Activated T-cell treated with anti-CD3 and anti-CD28 coated beads, Interleukin-2, amount 50 U/mL, for 24 hours (primary cell): ENCODE results near the gene RIN3.

Experiments
- DNase-seq: peaks from one replicate; pipeline ENCODE4 v3.0.0-alpha.2; 2020
- H3K27ac Mint-ChIP-seq: 2 replicates; pipeline ENCODE4 v1.8.0; 2020; ENCODE audit warnings: mild to moderate bottlenecking, mixed read lengths
- H3K27me3 Mint-ChIP-seq: 2 replicates; pipeline ENCODE4 v1.8.0; 2020; ENCODE audit warnings: mixed read lengths
- H3K36me3 Mint-ChIP-seq: 2 replicates; pipeline ENCODE4 v1.8.0; 2020; ENCODE audit warnings: low read depth, mixed read lengths
- H3K4me1 Mint-ChIP-seq: 2 replicates; pipeline ENCODE4 v1.8.0; 2020; ENCODE audit warnings: low read depth, mixed read lengths
- H3K4me3 Mint-ChIP-seq: 2 replicates; pipeline ENCODE4 v1.8.0; 2020; ENCODE audit warnings: mild to moderate bottlenecking, moderate library complexity, mixed read lengths
- H3K9me3 Mint-ChIP-seq: 2 replicates; pipeline ENCODE4 v1.8.0; 2020; ENCODE audit warnings: mixed read lengths

Gene RIN3

GRCh38 chr14:92513204-92513965, at the start of gene RIN3:
Gene RIN3 (plus strand): TSS chr14:92513781. CDS start chr14:92513933, 152 bp downstream.
- Mint-ChIP-seq H3K4me1 (peaks cover 40% of the 10 kb centered on the region), H3K36me3 (no peaks in the 10 kb centered on the region), H3K27me3 (no peaks in the 10 kb centered on the region), H3K4me3 (peak within 1 kb of the TSS; percentile 83), H3K9me3 (no peaks in the 10 kb centered on the region), H3K27ac (peak within 1 kb of the TSS; percentile 87)
- peak; percentile 72 for DNase-seq

GRCh38 chr14:92464156-92464555, 49.4 kb upstream of the RIN3 start:
- H3K27ac Mint-ChIP-seq, result no peak overlapping the region
- H3K36me3 Mint-ChIP-seq, result no peaks in the 10 kb centered on the region
- no peaks in the 10 kb centered on the region for H3K27me3 Mint-ChIP-seq
- DNase-seq, result no peak
- peaks cover 7% of the 10 kb centered on the region for H3K9me3 Mint-ChIP-seq
- H3K4me1 Mint-ChIP-seq, result peaks cover 31% of the 10 kb centered on the region
- no peak overlapping the region for H3K4me3 Mint-ChIP-seq

- H3K9me3 Mint-ChIP-seq, result peaks cover 7% of the 10 kb centered on the region
- H3K27ac Mint-ChIP-seq, result no peak overlapping the region
- no peak for DNase-seq
- H3K27me3 Mint-ChIP-seq, result no peaks in the 10 kb centered on the region
- no peak overlapping the region for H3K4me3 Mint-ChIP-seq
- peaks cover 28% of the 10 kb centered on the region for H3K4me1 Mint-ChIP-seq
- H3K36me3 Mint-ChIP-seq, result no peaks in the 10 kb centered on the region
These were observed 48.9 kb upstream of the RIN3 start for GRCh38 chr14:92464716-92465115.

GRCh38 chr14:92465353-92466055, 48.1 kb upstream of the RIN3 start:
- Mint-ChIP-seq H3K4me3 (no peak overlapping the region), H3K27me3 (no peaks in the 10 kb centered on the region), H3K9me3 (peaks cover 7% of the 10 kb centered on the region), H3K27ac (no peak overlapping the region), H3K4me1 (peaks cover 23% of the 10 kb centered on the region), H3K36me3 (no peaks in the 10 kb centered on the region)
- DNase-seq, result no peak

- DNase-seq, result no peak
- peaks cover 7% of the 10 kb centered on the region for H3K9me3 Mint-ChIP-seq
- H3K36me3 Mint-ChIP-seq, result no peaks in the 10 kb centered on the region
- H3K4me3 Mint-ChIP-seq, result no peak overlapping the region
- no peaks in the 10 kb centered on the region for H3K27me3 Mint-ChIP-seq
- no peak overlapping the region for H3K27ac Mint-ChIP-seq
- peaks cover 19% of the 10 kb centered on the region for H3K4me1 Mint-ChIP-seq
These were observed 47.5 kb upstream of the RIN3 start for GRCh38 chr14:92466059-92466458.

- Mint-ChIP-seq H3K36me3 (no peaks in the 10 kb centered on the region), H3K4me3 (no peak overlapping the region), H3K9me3 (peaks cover 7% of the 10 kb centered on the region), H3K27me3 (no peaks in the 10 kb centered on the region), H3K4me1 (peaks cover 11% of the 10 kb centered on the region), H3K27ac (no peak overlapping the region)
- DNase-seq, result no peak
These were observed 44.1 kb upstream of the RIN3 start for GRCh38 chr14:92469515-92469914.

- Mint-ChIP-seq H3K27me3 (no peaks in the 10 kb centered on the region), H3K4me3 (no peak overlapping the region), H3K27ac (no peak overlapping the region), H3K9me3 (peaks cover 7% of the 10 kb centered on the region), H3K36me3 (no peaks in the 10 kb centered on the region), H3K4me1 (peaks cover 11% of the 10 kb centered on the region)
- no peak for DNase-seq
These were observed 43.4 kb upstream of the RIN3 start for GRCh38 chr14:92470215-92470614.

- Mint-ChIP-seq H3K36me3 (no peaks in the 10 kb centered on the region), H3K27me3 (no peaks in the 10 kb centered on the region), H3K4me3 (no peak overlapping the region), H3K27ac (no peak overlapping the region), H3K4me1 (peaks cover 12% of the 10 kb centered on the region), H3K9me3 (peaks cover 7% of the 10 kb centered on the region)
- no peak for DNase-seq
These were observed 42.8 kb upstream of the RIN3 start for GRCh38 chr14:92470811-92471210.

- H3K27me3 Mint-ChIP-seq, result no peaks in the 10 kb centered on the region
- DNase-seq, result no peak
- peaks cover 13% of the 10 kb centered on the region for H3K4me1 Mint-ChIP-seq
- H3K4me3 Mint-ChIP-seq, result no peak overlapping the region
- no peaks in the 10 kb centered on the region for H3K36me3 Mint-ChIP-seq
- peaks cover 4% of the 10 kb centered on the region for H3K9me3 Mint-ChIP-seq
- H3K27ac Mint-ChIP-seq, result no peak overlapping the region
These were observed 41.7 kb upstream of the RIN3 start for GRCh38 chr14:92471919-92472318.

- Mint-ChIP-seq H3K27ac (no peak overlapping the region), H3K4me1 (peaks cover 13% of the 10 kb centered on the region), H3K27me3 (no peaks in the 10 kb centered on the region), H3K4me3 (no peak overlapping the region), H3K36me3 (no peaks in the 10 kb centered on the region), H3K9me3 (no peaks in the 10 kb centered on the region)
- DNase-seq, result no peak
These were observed 40.7 kb upstream of the RIN3 start for GRCh38 chr14:92472860-92473259.

GRCh38 chr14:92473261-92473968, 40.2 kb upstream of the RIN3 start:
- H3K4me3 Mint-ChIP-seq, result no peak overlapping the region
- H3K9me3 Mint-ChIP-seq, result no peaks in the 10 kb centered on the region
- H3K27me3 Mint-ChIP-seq, result no peaks in the 10 kb centered on the region
- no peak overlapping the region for H3K27ac Mint-ChIP-seq
- peaks cover 13% of the 10 kb centered on the region for H3K4me1 Mint-ChIP-seq
- DNase-seq, result no peak
- no peaks in the 10 kb centered on the region for H3K36me3 Mint-ChIP-seq

- Mint-ChIP-seq H3K4me3 (no peak overlapping the region), H3K27me3 (no peaks in the 10 kb centered on the region), H3K36me3 (no peaks in the 10 kb centered on the region), H3K4me1 (peaks cover 13% of the 10 kb centered on the region), H3K27ac (no peak overlapping the region), H3K9me3 (no peaks in the 10 kb centered on the region)
- no peak for DNase-seq
These were observed 39.5 kb upstream of the RIN3 start for GRCh38 chr14:92473969-92474535.

GRCh38 chr14:92475037-92475436, 38.5 kb upstream of the RIN3 start:
- H3K36me3 Mint-ChIP-seq, result no peaks in the 10 kb centered on the region
- H3K27ac Mint-ChIP-seq, result no peak overlapping the region
- peaks cover 13% of the 10 kb centered on the region for H3K4me1 Mint-ChIP-seq
- no peaks in the 10 kb centered on the region for H3K9me3 Mint-ChIP-seq
- no peaks in the 10 kb centered on the region for H3K27me3 Mint-ChIP-seq
- H3K4me3 Mint-ChIP-seq, result no peak overlapping the region
- DNase-seq, result no peak

- Mint-ChIP-seq H3K4me1 (peaks cover 13% of the 10 kb centered on the region), H3K4me3 (no peak overlapping the region), H3K36me3 (no peaks in the 10 kb centered on the region), H3K27ac (no peak overlapping the region), H3K27me3 (no peaks in the 10 kb centered on the region), H3K9me3 (no peaks in the 10 kb centered on the region)
- DNase-seq, result no peak
These were observed 38.0 kb upstream of the RIN3 start for GRCh38 chr14:92475451-92476187.
